SH-SY5Y (cell line): ENCODE results near the gene KRT4.

Source experiments
- GATA2 ChIP-seq: IDR thresholded peaks from 2 replicates; pipeline ENCODE4 v1.6.1; 2011; ENCODE audit warnings: mild to moderate bottlenecking, low read depth, low read length
- GATA3 ChIP-seq: IDR thresholded peaks from 2 replicates; pipeline ENCODE4 v1.6.1; 2011; ENCODE audit warnings: low read depth, mild to moderate bottlenecking, low read length, moderate library complexity

DNA sequence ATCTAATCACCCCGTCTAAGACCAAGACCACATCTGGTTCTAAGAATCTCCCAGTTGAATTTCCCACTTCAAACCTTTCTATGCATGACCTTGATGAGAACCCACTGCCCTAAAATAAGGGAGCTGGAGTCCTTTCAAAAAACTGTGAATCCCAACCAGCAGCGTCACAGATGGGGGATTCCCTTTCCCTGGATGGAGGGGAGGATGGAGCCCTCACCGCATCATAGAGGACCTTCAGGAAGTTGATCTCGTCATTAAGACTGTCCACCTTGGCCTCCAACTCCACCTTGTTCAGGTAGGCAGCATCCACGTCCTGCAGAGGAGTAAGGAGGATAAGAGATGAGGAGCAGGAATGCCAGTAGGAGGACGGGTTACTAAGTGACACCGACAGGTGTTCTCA is 4.8 kb downstream of the KRT4 start:
- no peak for TF ChIP-seq GATA2
- no peak for TF ChIP-seq GATA3
